ENCODE measurements around the gene EGF. TPM values are rescaled to one million over a fixed set of nuclear protein-coding genes. Genes with fewer than 3 reads are reported as not detected.
"Not testable (repeated sequence)": the region's sequence is repeated elsewhere in the genome, so short reads cannot be mapped to it uniquely, and the experiment has no call there.

Gene EGF
- total RNA-seq, 1 donor from 2014 or later = 15.0 TPM

GRCh38 chr4:109872950-109873656 is 39.6 kb upstream of the EGF start:
- DNase-seq (ENCODE audit: low spot score) = no peak
- peaks cover 5% of the 10 kb centered on the region for H3K36me3 Mint-ChIP-seq (ENCODE audit: low read depth, unreplicated experiment)
- H3K4me3 Mint-ChIP-seq (ENCODE audit: unreplicated experiment) = no peak overlapping the region
- H3K27ac Mint-ChIP-seq (ENCODE audit: unreplicated experiment) = no peak overlapping the region
- H3K27me3 Mint-ChIP-seq (ENCODE audit: unreplicated experiment) = no peaks in the 10 kb centered on the region
- peaks cover 9% of the 10 kb centered on the region for H3K4me1 Mint-ChIP-seq (ENCODE audit: unreplicated experiment)
- no peak for TF ChIP-seq CTCF (IDR thresholded peaks at IDR 0.05; ENCODE audit: unreplicated experiment)
- no peaks in the 10 kb centered on the region for H3K9me3 Mint-ChIP-seq (ENCODE audit: unreplicated experiment)

GRCh38 chr4:109873791-109874514 is 38.7 kb upstream of the EGF start:
- TF ChIP-seq CTCF (IDR thresholded peaks at IDR 0.05; ENCODE audit: unreplicated experiment) = no peak
- DNase-seq (ENCODE audit: low spot score) = no peak

GRCh38 chr4:109875106-109875505 is 37.6 kb upstream of the EGF start:
- H3K4me1 Mint-ChIP-seq (ENCODE audit: unreplicated experiment) = peaks cover 9% of the 10 kb centered on the region
- no peak overlapping the region for H3K27ac Mint-ChIP-seq (ENCODE audit: unreplicated experiment)
- DNase-seq (ENCODE audit: low spot score) = no peak
- no peak for TF ChIP-seq CTCF (IDR thresholded peaks at IDR 0.05; ENCODE audit: unreplicated experiment)
- H3K36me3 Mint-ChIP-seq (ENCODE audit: low read depth, unreplicated experiment) = peaks cover 5% of the 10 kb centered on the region
- no peak overlapping the region for H3K4me3 Mint-ChIP-seq (ENCODE audit: unreplicated experiment)
- H3K27me3 Mint-ChIP-seq (ENCODE audit: unreplicated experiment) = peaks cover 3% of the 10 kb centered on the region
- H3K9me3 Mint-ChIP-seq (ENCODE audit: unreplicated experiment) = no peaks in the 10 kb centered on the region

More at GRCh38 chr4:109873791-109874514, 38.7 kb upstream of the EGF start:
- peaks cover 5% of the 10 kb centered on the region for H3K36me3 Mint-ChIP-seq (ENCODE audit: low read depth, unreplicated experiment)
- H3K9me3 Mint-ChIP-seq (ENCODE audit: unreplicated experiment) = no peaks in the 10 kb centered on the region
- H3K27me3 Mint-ChIP-seq (ENCODE audit: unreplicated experiment) = no peaks in the 10 kb centered on the region
- no peak overlapping the region for H3K4me3 Mint-ChIP-seq (ENCODE audit: unreplicated experiment)
- peaks cover 9% of the 10 kb centered on the region for H3K4me1 Mint-ChIP-seq (ENCODE audit: unreplicated experiment)
- H3K27ac Mint-ChIP-seq (ENCODE audit: unreplicated experiment) = no peak overlapping the region

- not testable (repeated sequence) for H3K36me3 Mint-ChIP-seq (ENCODE audit: low read depth, unreplicated experiment); H3K4me1 Mint-ChIP-seq (ENCODE audit: unreplicated experiment); H3K27me3 Mint-ChIP-seq (ENCODE audit: unreplicated experiment); H3K9me3 Mint-ChIP-seq (ENCODE audit: unreplicated experiment); H3K27ac Mint-ChIP-seq (ENCODE audit: unreplicated experiment); DNase-seq (ENCODE audit: low spot score); H3K4me3 Mint-ChIP-seq (ENCODE audit: unreplicated experiment)
Observed at GRCh38 chr4:109875553-109875952, 37.1 kb upstream of the EGF start.

- Mint-ChIP-seq H3K4me1 (ENCODE audit: unreplicated experiment) (peaks cover 9% of the 10 kb centered on the region), H3K4me3 (ENCODE audit: unreplicated experiment) (no peak overlapping the region), H3K36me3 (ENCODE audit: low read depth, unreplicated experiment) (peaks cover 5% of the 10 kb centered on the region), H3K9me3 (ENCODE audit: unreplicated experiment) (no peaks in the 10 kb centered on the region), H3K27ac (ENCODE audit: unreplicated experiment) (no peak overlapping the region), H3K27me3 (ENCODE audit: unreplicated experiment) (peaks cover 3% of the 10 kb centered on the region)
- DNase-seq (ENCODE audit: low spot score) = no peak
- TF ChIP-seq CTCF (IDR thresholded peaks at IDR 0.05; ENCODE audit: unreplicated experiment) = no peak
Observed at GRCh38 chr4:109876634-109877265, 35.9 kb upstream of the EGF start.

All from endothelial cell (in vitro differentiated cells).